NCI-H2171 treated with DMSO at 0.1 percent for 48 hours (cell line): ENCODE results near the gene P2RX2.

Experiments used
- DNase-seq: peaks from one replicate; lab custom pipeline; 2025; lab: John Stamatoyannopoulos, UW

P2RX2 gene

GRCh38 chr12:132618683-132619043 is at the start of gene P2RX2:
Gene P2RX2 (plus strand): TSS chr12:132618776. CDS start chr12:132618817, 41 bp downstream.
- DNase-seq = peak; percentile 21

GRCh38 chr12:132568826-132569480 is 49.6 kb upstream of the P2RX2 start:
- no peak for DNase-seq

- DNase-seq = no peak
Observed at GRCh38 chr12:132569856-132570480, 48.6 kb upstream of the P2RX2 start.

GRCh38 chr12:132570635-132571034 is 47.9 kb upstream of the P2RX2 start:
- peak; percentile 11 for DNase-seq

- no peak for DNase-seq
Observed at GRCh38 chr12:132571051-132571450, 47.5 kb upstream of the P2RX2 start.

- DNase-seq = no peak
Observed at GRCh38 chr12:132571598-132571997, 47.0 kb upstream of the P2RX2 start.

- DNase-seq = no peak
Observed at GRCh38 chr12:132572106-132572505, 46.5 kb upstream of the P2RX2 start.

GRCh38 chr12:132572801-132573760 is 45.5 kb upstream of the P2RX2 start:
- no peak for DNase-seq

- DNase-seq = no peak
Observed at GRCh38 chr12:132574271-132574996, 44.1 kb upstream of the P2RX2 start.

GRCh38 chr12:132575661-132576060 is 42.9 kb upstream of the P2RX2 start:
- no peak for DNase-seq

GRCh38 chr12:132576701-132577100 is 41.9 kb upstream of the P2RX2 start:
- DNase-seq = no peak

- no peak for DNase-seq
Observed at GRCh38 chr12:132577191-132577920, 41.2 kb upstream of the P2RX2 start.

- DNase-seq = no peak
Observed at GRCh38 chr12:132578118-132578517, 40.5 kb upstream of the P2RX2 start.

- no peak for DNase-seq
Observed at GRCh38 chr12:132578826-132579225, 39.8 kb upstream of the P2RX2 start.

- DNase-seq = no peak
Observed at GRCh38 chr12:132579744-132580143, 38.8 kb upstream of the P2RX2 start.

- no peak for DNase-seq
Observed at GRCh38 chr12:132580701-132581292, 37.8 kb upstream of the P2RX2 start.

- DNase-seq = no peak
Observed at GRCh38 chr12:132581348-132582057, 37.1 kb upstream of the P2RX2 start.

- DNase-seq = no peak
Observed at GRCh38 chr12:132582058-132582420, 36.5 kb upstream of the P2RX2 start.

GRCh38 chr12:132582582-132583410 is 35.8 kb upstream of the P2RX2 start:
- DNase-seq = no peak

GRCh38 chr12:132583411-132583710 is 35.2 kb upstream of the P2RX2 start:
- no peak for DNase-seq
